Measurements from ENCODE around the gene HOXB7. TPM values are rescaled to one million over a fixed set of nuclear protein-coding genes. Genes with fewer than 3 reads are reported as not detected.

The HOXB7 gene
- total RNA-seq, 2 experiments from 2014 or later = 0.29 TPM; not detected in 1

DNA sequence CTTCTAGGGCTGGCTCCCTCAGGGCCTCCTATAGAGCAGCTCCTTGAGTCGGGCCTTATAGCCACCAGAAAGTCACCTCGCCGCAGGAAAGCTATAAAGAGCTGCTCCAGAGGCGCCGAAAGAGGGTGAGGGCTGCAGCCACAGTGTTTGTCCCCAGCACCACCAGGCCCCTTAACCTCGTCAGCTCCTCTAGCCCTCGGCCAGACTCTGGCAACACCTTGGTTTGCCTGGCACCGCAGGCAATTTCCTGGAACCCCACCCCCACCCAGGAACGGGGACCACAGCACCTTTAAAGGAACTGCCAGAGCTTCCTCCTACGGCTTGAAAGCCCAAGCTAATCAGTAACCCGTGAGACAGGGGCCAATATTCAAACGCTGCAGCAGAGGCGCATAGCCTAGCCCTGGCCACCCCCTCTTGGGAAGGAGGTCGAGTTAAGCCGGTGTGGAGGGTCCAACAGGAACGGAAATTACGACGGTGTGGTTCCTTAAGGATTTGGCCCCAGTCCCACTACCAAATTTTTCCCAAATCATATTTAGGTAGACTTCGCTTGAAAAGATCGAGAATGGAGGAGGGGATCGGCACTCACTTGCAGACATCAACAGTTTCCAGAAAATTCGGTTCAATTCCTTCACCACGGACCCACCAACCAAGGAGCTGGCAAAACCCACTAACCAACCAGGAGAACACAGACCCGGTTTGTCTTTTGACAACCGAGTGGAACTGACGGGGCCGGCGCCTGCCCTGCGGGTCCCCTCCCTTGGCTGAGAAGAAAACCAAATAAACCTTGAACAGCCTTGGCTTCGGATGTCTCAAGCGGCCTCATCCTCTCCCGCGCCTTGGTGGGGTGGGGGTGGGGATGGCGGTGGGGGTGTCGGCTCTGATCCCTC, 9.0 kb downstream of the HOXB7 start:
- Mint-ChIP-seq H3K27me3 (ENCODE audit: low read depth) (peaks cover 88% of the 10 kb centered on the region), H3K36me3 (ENCODE audit: low read depth) (no peaks in the 10 kb centered on the region), H3K4me1 (ENCODE audit: low read depth) (peaks cover 33% of the 10 kb centered on the region), H3K4me3 (no peak overlapping the region), H3K27ac (no peak overlapping the region), H3K9me3 (no peaks in the 10 kb centered on the region)
- DNase-seq = no peak
- CTCF ChIA-PET = interaction anchor here (0.5 to 1.8 kb wide), 8 partner anchors 8 to 342 kb away, joined by 3 to 10 read pairs (median 3); no protein-coding TSS in a partner anchor
- intact Hi-C loops (cut with micrococcal nuclease) = no loop called here

DNA sequence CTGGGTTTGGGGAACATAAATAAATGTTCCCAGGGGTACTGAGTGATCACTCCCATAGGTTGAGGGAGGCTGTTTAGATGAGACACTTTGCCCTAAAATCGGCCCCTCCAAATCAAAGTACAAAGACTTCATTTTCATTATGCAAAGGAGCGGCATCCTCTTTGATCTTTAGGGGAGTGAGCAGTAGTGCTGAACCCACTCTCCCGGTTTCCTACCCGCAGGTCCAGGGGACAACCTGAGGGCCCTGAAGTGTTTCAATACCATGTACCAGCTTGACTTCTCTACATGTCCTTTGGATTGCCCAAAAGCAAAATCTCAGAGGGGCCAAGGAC, 9.6 kb downstream of the HOXB7 start:
- no peaks in the 10 kb centered on the region for H3K9me3 Mint-ChIP-seq
- H3K4me3 Mint-ChIP-seq = no peak overlapping the region
- no peak overlapping the region for H3K27ac Mint-ChIP-seq
- intact Hi-C loops (cut with micrococcal nuclease) = no loop called here
- no peak for DNase-seq
- no peaks in the 10 kb centered on the region for H3K36me3 Mint-ChIP-seq (ENCODE audit: low read depth)
- peaks cover 89% of the 10 kb centered on the region for H3K27me3 Mint-ChIP-seq (ENCODE audit: low read depth)
- H3K4me1 Mint-ChIP-seq (ENCODE audit: low read depth) = peaks cover 39% of the 10 kb centered on the region
- CTCF ChIA-PET = interaction anchor here (0.5 to 1.8 kb wide), 8 partner anchors 8 to 285 kb away, joined by 3 to 10 read pairs (median 3); no protein-coding TSS in a partner anchor

DNA sequence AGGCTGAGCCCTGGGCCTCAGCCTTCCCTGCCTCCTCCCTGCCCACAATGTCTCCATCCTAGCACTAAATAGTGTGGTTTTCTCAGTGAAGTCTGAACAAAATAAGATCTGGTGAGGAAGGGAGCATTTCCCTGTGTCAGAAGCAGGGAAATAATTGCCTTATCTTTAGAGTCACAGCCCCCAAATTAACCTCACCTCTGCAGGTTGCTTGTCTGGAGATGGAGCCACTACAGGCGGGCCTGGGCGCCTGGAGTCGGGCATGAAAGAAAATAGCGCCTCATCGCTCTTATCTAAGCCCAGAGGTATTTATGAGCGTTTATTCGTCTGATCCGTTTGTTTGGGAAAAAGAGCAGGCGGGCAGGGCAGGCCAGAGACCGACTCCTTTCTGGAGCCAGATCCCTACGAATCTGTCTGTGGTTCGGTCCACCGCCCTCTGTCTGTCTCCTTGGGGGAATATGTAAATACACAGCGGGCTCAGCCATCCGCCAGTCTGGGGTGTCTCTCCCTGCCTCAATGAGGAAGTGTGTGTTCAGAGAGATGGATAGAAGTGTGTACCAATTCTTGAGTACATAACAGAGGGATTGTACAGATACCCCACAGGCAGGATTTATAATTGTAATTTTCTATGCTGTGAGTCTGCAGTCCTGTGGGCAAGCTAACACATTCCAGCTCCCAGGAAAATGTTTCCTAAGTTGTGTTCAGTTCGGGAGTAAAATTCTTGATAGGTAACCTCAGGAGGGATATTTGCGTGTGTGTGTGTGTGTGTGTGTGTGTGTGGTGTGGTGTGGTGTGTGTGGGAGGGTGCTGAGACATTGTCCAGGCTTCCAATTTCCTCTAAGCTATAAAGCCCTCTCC, 10.3 kb downstream of the HOXB7 start:
- intact Hi-C loops (cut with micrococcal nuclease) = no loop called here
- Mint-ChIP-seq H3K27ac (no peak overlapping the region), H3K9me3 (no peaks in the 10 kb centered on the region), H3K27me3 (ENCODE audit: low read depth) (peaks cover 90% of the 10 kb centered on the region), H3K36me3 (ENCODE audit: low read depth) (no peaks in the 10 kb centered on the region), H3K4me3 (no peak overlapping the region), H3K4me1 (ENCODE audit: low read depth) (peaks cover 41% of the 10 kb centered on the region)
- no peak for DNase-seq
- CTCF ChIA-PET = interaction anchor here (0.5 to 1.8 kb wide), 6 partner anchors 13 to 285 kb away, joined by 3 to 10 read pairs (median 4); no protein-coding TSS in a partner anchor

DNA sequence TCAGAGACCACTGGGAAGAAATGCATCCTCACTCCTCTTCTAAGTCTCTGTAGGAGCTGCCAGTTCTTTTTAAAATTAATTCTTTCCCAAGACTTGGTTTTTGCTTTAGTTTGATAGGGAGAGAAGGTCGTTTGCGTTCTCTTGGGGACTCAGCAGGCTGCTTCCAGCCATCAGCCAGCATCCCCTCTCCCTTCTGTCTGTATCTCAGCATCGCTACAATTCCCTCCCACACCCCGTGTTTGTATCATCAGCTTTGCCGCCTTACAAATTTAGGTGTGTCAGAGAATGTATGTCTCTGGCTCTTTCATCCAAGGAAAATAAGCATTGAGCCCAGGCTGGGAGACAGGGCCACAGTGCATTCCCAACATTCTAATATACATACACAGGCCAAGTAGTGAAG, 11.5 kb downstream of the HOXB7 start:
- no peaks in the 10 kb centered on the region for H3K36me3 Mint-ChIP-seq (ENCODE audit: low read depth)
- DNase-seq = no peak
- no peak overlapping the region for H3K4me3 Mint-ChIP-seq
- H3K4me1 Mint-ChIP-seq (ENCODE audit: low read depth) = peaks cover 37% of the 10 kb centered on the region
- no peaks in the 10 kb centered on the region for H3K9me3 Mint-ChIP-seq
- intact Hi-C loops (cut with micrococcal nuclease) = no loop called here
- peaks cover 90% of the 10 kb centered on the region for H3K27me3 Mint-ChIP-seq (ENCODE audit: low read depth)
- H3K27ac Mint-ChIP-seq = no peak overlapping the region
- CTCF ChIA-PET = interaction anchor here (1.0 kb wide), 1 partner anchor 14 kb away, joined by 3 read pairs; no protein-coding TSS in a partner anchor

DNA sequence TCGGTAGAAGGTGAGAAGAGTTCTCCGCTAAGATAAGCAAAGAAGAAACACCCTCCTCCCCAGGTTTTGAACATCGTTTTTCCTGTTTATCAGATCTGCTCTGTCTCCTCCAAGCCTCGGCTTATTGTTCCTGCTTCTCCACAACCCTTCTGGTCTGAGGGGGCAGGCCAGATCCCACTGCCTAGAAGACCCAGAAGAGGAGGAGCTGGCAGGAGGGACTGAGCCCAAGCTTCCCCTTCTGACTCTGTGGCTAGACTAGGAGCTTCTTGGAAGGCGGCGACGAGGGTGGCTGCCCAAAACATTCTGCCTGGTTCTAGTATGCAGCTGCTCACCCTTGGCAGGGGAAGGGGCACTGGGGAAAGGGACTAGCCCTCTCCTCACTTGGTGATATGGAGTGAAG, 12.1 kb downstream of the HOXB7 start:
- no peak overlapping the region for H3K4me3 Mint-ChIP-seq
- intact Hi-C loops (cut with micrococcal nuclease) = no loop called here
- CTCF ChIA-PET = interaction anchor here (0.5 to 1.0 kb wide), 2 partner anchors 14 to 64 kb away, joined by 3 to 4 read pairs; no protein-coding TSS in a partner anchor
- H3K36me3 Mint-ChIP-seq (ENCODE audit: low read depth) = no peaks in the 10 kb centered on the region
- peaks cover 88% of the 10 kb centered on the region for H3K27me3 Mint-ChIP-seq (ENCODE audit: low read depth)
- H3K9me3 Mint-ChIP-seq = no peaks in the 10 kb centered on the region
- H3K4me1 Mint-ChIP-seq (ENCODE audit: low read depth) = peaks cover 36% of the 10 kb centered on the region
- no peak for DNase-seq
- H3K27ac Mint-ChIP-seq = no peak overlapping the region

DNA sequence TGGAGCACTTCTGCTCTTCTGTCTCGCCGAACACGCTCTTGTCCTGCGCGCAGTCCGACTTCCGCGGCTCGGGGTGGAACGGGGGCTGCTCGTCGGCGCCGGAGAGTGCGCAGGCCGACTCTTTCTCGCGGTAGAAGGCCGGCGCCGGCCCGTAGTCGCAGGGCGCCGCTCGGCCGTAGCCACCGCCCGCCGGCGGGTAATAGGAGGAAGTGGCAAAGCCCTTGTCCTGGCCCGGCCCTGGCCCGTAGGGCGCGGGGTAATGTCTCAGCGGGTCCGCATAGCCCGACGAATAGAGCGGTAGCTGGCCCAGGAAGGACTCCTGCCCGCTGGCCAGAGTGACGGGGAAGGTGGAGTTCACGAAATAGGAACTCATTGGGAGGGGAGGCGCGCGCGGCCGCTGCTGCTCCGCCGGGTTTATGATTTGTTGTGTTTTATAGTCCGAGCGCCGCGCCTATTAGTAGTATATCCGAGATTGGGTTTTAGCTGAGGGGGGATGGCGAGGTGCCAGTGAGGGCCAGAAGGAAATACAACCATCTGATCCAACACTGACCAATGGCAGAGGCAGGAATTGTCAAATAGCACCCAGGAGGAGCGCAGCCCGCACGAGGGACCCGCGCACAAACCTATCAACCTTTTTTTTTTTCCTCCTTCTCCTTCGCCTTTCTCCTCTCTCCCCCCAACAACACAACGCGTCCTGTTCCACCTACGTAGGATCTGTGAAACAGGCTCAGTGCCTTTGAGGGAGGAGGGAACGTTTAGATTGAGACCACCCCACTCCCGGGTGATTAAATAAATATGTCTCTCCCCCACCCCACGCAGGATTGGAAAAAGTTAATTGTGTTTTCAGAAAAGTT, 12.8 kb downstream of the HOXB7 start:
- peaks cover 88% of the 10 kb centered on the region for H3K27me3 Mint-ChIP-seq (ENCODE audit: low read depth)
- intact Hi-C loops (cut with micrococcal nuclease) = loop anchor here (2.0 kb wide), 1 partner anchor 15 kb away; no protein-coding TSS in a partner anchor
- H3K27ac Mint-ChIP-seq = no peak overlapping the region
- peak; percentile 44 for DNase-seq
- H3K4me3 Mint-ChIP-seq = peak overlapping the region; percentile 69
- H3K4me1 Mint-ChIP-seq (ENCODE audit: low read depth) = peaks cover 33% of the 10 kb centered on the region
- no peaks in the 10 kb centered on the region for H3K9me3 Mint-ChIP-seq
- CTCF ChIA-PET = interaction anchor here (0.5 to 1.1 kb wide), 4 partner anchors 15 to 246 kb away, joined by 3 to 4 read pairs (median 3); no protein-coding TSS in a partner anchor
- no peaks in the 10 kb centered on the region for H3K36me3 Mint-ChIP-seq (ENCODE audit: low read depth)

DNA sequence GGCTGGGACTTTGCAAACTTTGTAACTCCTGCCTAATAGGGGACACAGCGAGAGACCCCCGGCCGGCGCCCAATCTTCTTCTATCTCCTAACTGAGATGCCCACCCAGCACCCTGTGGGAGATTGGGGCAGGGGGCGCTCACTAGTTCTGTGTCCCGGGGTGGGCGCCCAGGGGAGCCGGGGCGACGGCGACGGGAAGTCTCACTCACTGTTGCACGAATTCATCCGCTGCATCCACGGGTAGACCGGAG, 13.4 kb downstream of the HOXB7 start:
- peaks cover 34% of the 10 kb centered on the region for H3K4me1 Mint-ChIP-seq (ENCODE audit: low read depth)
- H3K9me3 Mint-ChIP-seq = no peaks in the 10 kb centered on the region
- no peak overlapping the region for H3K27ac Mint-ChIP-seq
- H3K27me3 Mint-ChIP-seq (ENCODE audit: low read depth) = peaks cover 88% of the 10 kb centered on the region
- H3K4me3 Mint-ChIP-seq = peak overlapping the region; percentile 69
- intact Hi-C loops (cut with micrococcal nuclease) = loop anchor here (2.0 kb wide), 1 partner anchor 15 kb away; no protein-coding TSS in a partner anchor
- no peak for DNase-seq
- no peaks in the 10 kb centered on the region for H3K36me3 Mint-ChIP-seq (ENCODE audit: low read depth)
- CTCF ChIA-PET = interaction anchor here (0.9 to 1.1 kb wide), 2 partner anchors 21 to 246 kb away, joined by 3 read pairs; no protein-coding TSS in a partner anchor

DNA sequence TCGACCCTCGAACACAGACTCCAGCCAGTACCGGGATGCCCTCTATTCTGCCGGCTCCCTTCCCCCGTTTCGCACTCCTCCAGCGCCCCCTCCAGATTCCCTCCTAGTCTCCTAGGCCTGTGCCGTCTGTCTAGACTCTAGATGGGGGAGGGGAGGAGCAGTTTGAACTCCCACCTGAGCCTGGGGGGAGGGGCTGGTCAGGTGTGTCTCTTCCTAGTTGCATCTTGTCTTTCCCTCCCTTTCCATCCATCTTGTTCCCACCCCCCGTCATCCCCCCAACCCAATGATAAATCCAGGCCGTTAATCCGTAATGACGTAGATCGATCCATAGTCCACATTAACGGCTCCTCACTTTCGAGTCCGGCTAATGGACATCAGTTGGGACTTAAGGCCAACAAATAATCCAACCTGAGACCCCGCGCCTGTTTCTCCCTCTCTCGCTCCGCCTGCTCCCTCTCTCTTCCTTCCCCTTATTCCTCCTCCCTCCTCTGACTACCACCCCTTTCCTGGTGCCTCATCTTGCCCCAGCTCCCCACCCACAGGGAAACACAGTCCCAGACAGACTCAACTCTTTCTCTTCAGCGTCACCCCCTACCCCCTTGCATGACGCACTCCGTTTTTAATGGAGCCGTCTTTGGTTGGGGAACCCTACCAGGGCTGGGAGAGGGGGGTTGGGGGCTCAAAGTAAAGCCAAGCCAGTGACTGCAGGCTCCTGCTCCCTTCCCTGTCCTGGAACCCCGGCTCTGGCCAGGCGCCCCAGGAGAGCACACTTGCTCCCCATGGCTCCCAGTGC, 13.9 kb downstream of the HOXB7 start:
- intact Hi-C loops (cut with micrococcal nuclease) = loop anchor here (2.0 kb wide), 1 partner anchor 16 kb away; no protein-coding TSS in a partner anchor
- peaks cover 34% of the 10 kb centered on the region for H3K4me1 Mint-ChIP-seq (ENCODE audit: low read depth)
- CTCF ChIA-PET = interaction anchor here (0.6 kb wide), 1 partner anchor 130 kb away, joined by 3 read pairs; no protein-coding TSS in a partner anchor

DNA sequence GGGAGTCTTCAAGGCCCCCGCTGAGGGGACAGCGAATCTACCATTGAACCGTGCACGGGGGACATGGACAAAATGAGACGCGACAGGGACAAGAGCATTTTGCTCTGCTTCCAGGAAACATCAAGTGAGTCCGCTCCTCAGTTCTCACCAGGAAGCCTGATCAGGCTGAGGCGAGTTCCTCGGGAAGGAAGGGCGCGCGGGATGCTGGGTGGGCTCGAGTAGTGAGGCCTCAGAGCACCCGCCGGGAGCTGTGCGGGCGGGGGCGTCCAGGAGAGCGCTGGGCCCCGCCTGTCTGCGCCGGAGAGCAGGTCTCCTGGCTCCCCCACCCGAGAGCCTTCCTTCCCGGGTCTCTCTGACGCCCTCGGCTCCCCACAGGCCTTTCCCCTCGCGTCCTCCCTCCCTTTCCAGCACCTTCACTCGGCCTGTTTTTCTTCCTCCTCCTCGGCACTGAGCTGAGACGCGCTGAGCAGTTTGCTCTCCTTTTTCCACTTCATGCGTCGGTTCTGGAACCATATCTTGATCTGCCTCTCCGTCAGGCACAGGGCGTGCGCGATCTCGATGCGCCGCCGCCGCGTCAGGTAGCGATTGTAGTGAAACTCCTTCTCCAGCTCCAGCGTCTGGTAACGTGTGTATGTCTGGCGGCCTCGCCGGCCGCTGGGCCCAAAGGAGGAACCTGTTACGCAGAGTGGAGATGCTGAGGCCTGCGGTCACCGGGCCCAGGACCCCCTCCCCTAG, 14.7 kb downstream of the HOXB7 start:
- intact Hi-C loops (cut with micrococcal nuclease) = loop anchor here (2.0 kb wide), 2 partner anchors 17 to 571 kb away; no protein-coding TSS in a partner anchor
- Mint-ChIP-seq H3K27ac (no peak overlapping the region), H3K9me3 (no peaks in the 10 kb centered on the region), H3K36me3 (ENCODE audit: low read depth) (no peaks in the 10 kb centered on the region), H3K27me3 (ENCODE audit: low read depth) (peaks cover 88% of the 10 kb centered on the region), H3K4me1 (ENCODE audit: low read depth) (peaks cover 33% of the 10 kb centered on the region), H3K4me3 (peak overlapping the region; percentile 69)
- DNase-seq = peak; percentile 53
- CTCF ChIA-PET = interaction anchor here (0.6 to 3.5 kb wide), 4 partner anchors 17 to 245 kb away, joined by 3 to 19 read pairs (median 3); no protein-coding TSS in a partner anchor

More for the DNA sequence above, 13.9 kb downstream of the HOXB7 start:
- peak; percentile 36 for DNase-seq
- peaks cover 88% of the 10 kb centered on the region for H3K27me3 Mint-ChIP-seq (ENCODE audit: low read depth)
- H3K9me3 Mint-ChIP-seq = no peaks in the 10 kb centered on the region
- H3K27ac Mint-ChIP-seq = no peak overlapping the region
- peak overlapping the region; percentile 69 for H3K4me3 Mint-ChIP-seq
- no peaks in the 10 kb centered on the region for H3K36me3 Mint-ChIP-seq (ENCODE audit: low read depth)

DNA sequence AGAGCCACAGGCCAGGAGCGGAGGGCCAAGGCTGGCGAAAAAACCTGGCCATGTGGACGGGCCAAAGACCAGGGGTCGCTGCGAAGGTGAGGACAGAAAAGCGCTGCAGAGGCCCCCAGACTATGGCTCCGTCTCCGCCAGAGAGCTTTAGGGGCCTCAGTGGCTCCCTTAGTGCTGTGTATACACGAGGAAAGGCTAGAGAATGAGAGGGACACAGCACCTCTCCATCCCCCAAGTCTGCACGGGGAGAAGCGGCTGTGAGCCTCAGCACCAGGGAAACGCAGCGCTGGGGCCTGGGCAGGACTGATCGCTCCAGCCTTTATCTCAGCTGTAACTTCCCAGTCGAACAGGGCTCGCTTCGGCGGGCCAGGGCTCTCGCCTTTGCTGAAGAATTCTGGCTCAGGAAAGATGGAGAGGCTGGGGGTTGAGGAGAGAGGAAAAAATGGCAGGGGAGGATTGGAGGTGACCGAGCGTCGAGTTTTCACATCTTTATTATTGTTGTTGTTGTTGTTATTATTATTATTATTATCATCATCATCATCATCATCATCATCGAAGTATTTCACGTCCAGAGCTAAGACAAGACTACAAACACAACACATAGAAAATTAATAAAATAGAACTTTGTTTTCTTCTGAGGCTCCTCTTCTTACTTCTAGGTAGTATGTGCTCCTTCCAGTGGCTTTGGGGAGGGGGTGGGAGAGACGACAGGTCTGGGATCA, 15.4 kb downstream of the HOXB7 start:
- DNase-seq = no peak
- CTCF ChIA-PET = interaction anchor here (0.6 to 3.5 kb wide), 8 partner anchors 13 to 336 kb away, joined by 3 to 19 read pairs (median 3); no protein-coding TSS in a partner anchor
- H3K27ac Mint-ChIP-seq = no peak overlapping the region
- no peak overlapping the region for H3K4me3 Mint-ChIP-seq
- H3K4me1 Mint-ChIP-seq (ENCODE audit: low read depth) = peaks cover 33% of the 10 kb centered on the region
- H3K27me3 Mint-ChIP-seq (ENCODE audit: low read depth) = peaks cover 90% of the 10 kb centered on the region
- intact Hi-C loops (cut with micrococcal nuclease) = loop anchor here (2.0 kb wide), 1 partner anchor 571 kb away; no protein-coding TSS in a partner anchor
- H3K36me3 Mint-ChIP-seq (ENCODE audit: low read depth) = no peaks in the 10 kb centered on the region
- H3K9me3 Mint-ChIP-seq = no peaks in the 10 kb centered on the region
